HG03095 (cell line): ENCODE data around the gene TSPAN9.

ENCODE experiments used
- ATAC-seq: cut with Tn5 transposase; IDR thresholded peaks from one replicate; pipeline ENCODE4 v1.9.1; 2021; ENCODE audit warnings: moderate library complexity; ENCODE audit not compliant: unreplicated experiment

Gene TSPAN9

GRCh38 chr12:3157581-3158323 is 80.6 kb downstream of the TSPAN9 start:
- ATAC-seq, result no peak

- no peak for ATAC-seq
Observed at GRCh38 chr12:3158851-3159465, 81.8 kb downstream of the TSPAN9 start.

- no peak for ATAC-seq
Observed at GRCh38 chr12:3160081-3160480, 82.9 kb downstream of the TSPAN9 start.

GRCh38 chr12:3161861-3162260 is 84.7 kb downstream of the TSPAN9 start:
- ATAC-seq, result no peak

- no peak for ATAC-seq
Observed at GRCh38 chr12:3164454-3165077, 87.4 kb downstream of the TSPAN9 start.

- no peak for ATAC-seq
Observed at GRCh38 chr12:3165078-3165980, 88.2 kb downstream of the TSPAN9 start.

GRCh38 chr12:3167636-3168035 is 90.5 kb downstream of the TSPAN9 start:
- ATAC-seq, result no peak

GRCh38 chr12:3168223-3169221 is 91.3 kb downstream of the TSPAN9 start:
- ATAC-seq, result no peak

GRCh38 chr12:3170423-3171194 is 93.4 kb downstream of the TSPAN9 start:
- no peak for ATAC-seq

- ATAC-seq, result no peak
Observed at GRCh38 chr12:3171195-3171591, 94.0 kb downstream of the TSPAN9 start.

- no peak for ATAC-seq
Observed at GRCh38 chr12:3172124-3173007, 95.2 kb downstream of the TSPAN9 start.

- no peak for ATAC-seq
Observed at GRCh38 chr12:3173008-3173553, 95.9 kb downstream of the TSPAN9 start.

GRCh38 chr12:3173912-3174311 is 96.7 kb downstream of the TSPAN9 start:
- ATAC-seq, result no peak

GRCh38 chr12:3175238-3175637 is 98.1 kb downstream of the TSPAN9 start:
- ATAC-seq, result no peak

GRCh38 chr12:3176754-3177153 is 99.6 kb downstream of the TSPAN9 start:
- no peak for ATAC-seq

- no peak for ATAC-seq
Observed at GRCh38 chr12:3177778-3178425, 100.7 kb downstream of the TSPAN9 start.

GRCh38 chr12:3178671-3179313 is 101.6 kb downstream of the TSPAN9 start:
- ATAC-seq, result no peak
